GM12878 (cell line): Measurements from ENCODE around the gene FAM162A. TPM values are rescaled to one million over a fixed set of nuclear protein-coding genes. Genes with fewer than 3 reads are reported as not detected.

ENCODE experiments used
- ATAC-seq: fragments of 200-7000 bp; cut with Tn5 transposase; 3 replicates; pipeline ENCODE4 v1.9.1; 2020; ENCODE audit warnings: mild to moderate bottlenecking, moderate library complexity
- BruUV-seq: library from RNA; stranded (reverse); fragments of 400-500 nt; replicated peaks from 2 replicates; lab custom pipeline; 2021; lab: Mats Ljungman, UMichigan
- CTCF ChIA-PET: fragments of 300-600 bp; sonication (Branson Sonifier 250); formaldehyde crosslinking; extraction: SDS; loops from one replicate; lab custom pipeline; 2021; ENCODE audit warnings: inconsistent platforms; lab: Yijun Ruan, JAX
- POLR2A ChIA-PET: fragments of 350-600 bp; formaldehyde crosslinking; extraction: SDS; loops from one replicate; lab custom pipeline; 2021; ENCODE audit warnings: inconsistent platforms; lab: Charles Lee
- RAD21 ChIA-PET: fragments of 300-600 bp; sonication (Branson Sonifier 250); formaldehyde crosslinking; loops from one replicate; lab custom pipeline; 2023; ENCODE audit warnings: antibody characterized with exemption; ENCODE audit not compliant: unreplicated experiment; lab: Charles Lee
- SMC1A ChIA-PET: fragments of 300-600 bp; sonication (Branson Sonifier 250); formaldehyde crosslinking; loops from one replicate; lab custom pipeline; 2023; ENCODE audit not compliant: unreplicated experiment, uncharacterized antibody; lab: Charles Lee
- DNase-seq: peaks from one replicate; pipeline ENCODE4 v3.0.0-alpha.2; 2011; ENCODE audit warnings: low read depth, low spot score
- FAIRE-seq: peaks from 3 replicates; lab custom pipeline; 2011; peaks lifted over from hg19 to GRCh38; lab: Jason Lieb, UNC
- H2AFZ ChIP-seq: 2 replicates; pipeline ENCODE4 v1.6.0; 2011; ENCODE audit warnings: low read depth, low read length, control low read depth; ENCODE audit not compliant: control insufficient read depth
- H3K27ac ChIP-seq: 2 replicates; pipeline ENCODE4 v1.5.1; 2011; ENCODE audit warnings: control low read depth; ENCODE audit not compliant: control insufficient read depth, insufficient read depth
- H3K27me3 ChIP-seq, 2 experiments: replicated peaks in 1 of 2; 2 replicates each; pipeline versions ENCODE4 v1.6.0 to v1.6.1; 2011; ENCODE audit warnings: low read length in 1 of 2; ENCODE audit not compliant: control insufficient read depth in 2 of 2, insufficient read depth in 2 of 2
- H3K36me3 ChIP-seq, 2 experiments: 2 replicates each; pipeline ENCODE4 v1.5.1; 2011; ENCODE audit warnings: low read length in 1 of 2; ENCODE audit not compliant: control insufficient read depth in 2 of 2, insufficient read depth in 2 of 2
- H3K4me1 ChIP-seq: 2 replicates; pipeline ENCODE4 v1.6.1; 2011; ENCODE audit warnings: mild to moderate bottlenecking, low read length, moderate library complexity, mixed read lengths; ENCODE audit not compliant: control insufficient read depth, insufficient read depth
- H3K4me2 ChIP-seq: 2 replicates; pipeline ENCODE4 v1.6.0; 2011; ENCODE audit warnings: control low read depth; ENCODE audit not compliant: control insufficient read depth, insufficient read depth
- H3K4me3 ChIP-seq: fragments of 200-600 bp; sonication (generic); 2 replicates; pipeline ENCODE4 v1.5.1; 2016
- H3K79me2 ChIP-seq: 2 replicates; pipeline ENCODE4 v1.6.0; 2011; ENCODE audit warnings: low read length; ENCODE audit not compliant: control insufficient read depth, insufficient read depth
- H3K9ac ChIP-seq: 2 replicates; pipeline ENCODE4 v1.8.0; 2011; ENCODE audit warnings: low read length, control low read depth, mixed read lengths; ENCODE audit not compliant: control insufficient read depth, insufficient read depth
- H3K9me3 ChIP-seq: replicated peaks from 3 replicates; pipeline ENCODE4 v1.5.1; 2011; ENCODE audit warnings: mild to moderate bottlenecking, low read length; ENCODE audit not compliant: control insufficient read depth, insufficient read depth
- H4K20me1 ChIP-seq: 2 replicates; pipeline ENCODE4 v1.6.0; 2011; ENCODE audit not compliant: control insufficient read depth, insufficient read depth
- BRCA1 ChIP-seq: IDR thresholded peaks from 2 replicates; pipeline ENCODE4 v1.6.1; 2011; ENCODE audit warnings: low read depth, low read length, improper control_type of control experiment
- CHD1 ChIP-seq: IDR thresholded peaks from 2 replicates; pipeline ENCODE4 v1.6.1; 2012; ENCODE audit warnings: low read depth, low read length, improper control_type of control experiment
- CHD4 ChIP-seq: fragments of 200-600 bp; sonication (generic); IDR thresholded peaks from 2 replicates; pipeline ENCODE4 v1.6.1; 2016; ENCODE audit warnings: mild to moderate bottlenecking
- JUND ChIP-seq: IDR thresholded peaks from 2 replicates; pipeline ENCODE4 v1.6.1; 2012; ENCODE audit warnings: low read depth, mild to moderate bottlenecking, low read length, improper control_type of control experiment, moderate library complexity
- MYC ChIP-seq: IDR thresholded peaks from 2 replicates; pipeline ENCODE4 v1.6.1; 2011; ENCODE audit warnings: mild to moderate bottlenecking, low read length, moderate library complexity, inconsistent platforms; ENCODE audit not compliant: insufficient read depth, insufficient replicate concordance, insufficient read length, severe bottlenecking
- NKRF ChIP-seq: fragments of 450-650 bp; conservative IDR thresholded peaks from 2 replicates; pipeline ENCODE4 v1.6.1; 2017; ENCODE audit warnings: mild to moderate bottlenecking, moderate library complexity
- RAD21 ChIP-seq: IDR thresholded peaks from 2 replicates; pipeline ENCODE4 v1.6.1; 2011; ENCODE audit warnings: mild to moderate bottlenecking, low read depth, low read length, moderate library complexity; ENCODE audit not compliant: insufficient read depth
- SPI1 ChIP-seq: IDR thresholded peaks from 2 replicates; pipeline ENCODE4 v1.6.1; 2011; ENCODE audit warnings: low read depth, mild to moderate bottlenecking, low read length, moderate library complexity, borderline replicate concordance; ENCODE audit not compliant: insufficient read depth
- SUZ12 ChIP-seq: fragments of 200-600 bp; sonication (generic); IDR thresholded peaks from one replicate; pipeline ENCODE4 v1.6.1; 2018; ENCODE audit warnings: antibody characterized with exemption, mild to moderate bottlenecking; ENCODE audit not compliant: unreplicated experiment
- TCF7 ChIP-seq: IDR thresholded peaks from 2 replicates; pipeline ENCODE4 v1.6.1; 2014; ENCODE audit warnings: antibody characterized with exemption, borderline replicate concordance
- WGBS: methylation state at CpG from one replicate; pipeline ENCODE4 v1.1.6; 2016; ENCODE audit warnings: low lambda C conversion rate; ENCODE audit not compliant: insufficient replicate concordance, insufficient coverage; ENCODE audit errors: missing lambda C conversion rate; 5-methylcytosine and 5-hydroxymethylcytosine counted together
- in situ Hi-C: fragments of 300-500 bp; cut with MboI; formaldehyde crosslinking; loops from 9 replicates; pipeline ENCODE4 v1.14.3; 2018; ENCODE audit warnings: mixed read lengths
- intact Hi-C: fragments of 100-400 bp; cut with micrococcal nuclease; formaldehyde crosslinking; loops from one replicate; pipeline ENCODE4 v1.14.2; 2022; ENCODE audit not compliant: unreplicated experiment
- polyA plus RNA-seq, 11 experiments: library from polyadenylated mRNA; depleted of rRNA in 4 of 11; unstranded in 6 of 11; stranded (reverse) in 5 of 11; fragments of >200 nt; fragmentation: Nextera tagmentation in 4 of 11; fragmentation: Illumina TruSeq in 1 of 11; extraction: Ambion mirVana in 4 of 11; extraction: Trizol in 1 of 11; gene quantifications; 1 replicate in 1 of 11; 2 replicates in 10 of 11; pipeline versions ENCODE4 v1.2.1 to v1.2.3, GENCODE V29; 2011 to 2016; ENCODE audit warnings: inconsistent platforms in 2 of 11, missing spikeins in 2 of 11, low read depth in 1 of 11
- total RNA-seq, 4 experiments: library from RNA; depleted of rRNA in 3 of 4; stranded (reverse); fragments of >200 nt in 3 of 4; fragmentation: Illumina TruSeq in 1 of 4; extraction: Trizol in 1 of 4; gene quantifications; 2 replicates each; pipeline versions ENCODE4 v1.2.1 to v1.2.3, GENCODE V29; 2013 to 2021
- TF ChIP-seq, protein P1 (sequence below): fragments of 450-650 bp; IDR thresholded peaks from 2 replicates; pipeline ENCODE4 v1.6.1; 2017; ENCODE audit warnings: low read depth, mild to moderate bottlenecking, moderate library complexity
- TF ChIP-seq, protein P2 (sequence below): fragments of 450-650 bp; formaldehyde crosslinking; IDR thresholded peaks from 2 replicates; pipeline ENCODE4 v1.4.0; 2020; ENCODE audit warnings: mild to moderate bottlenecking, moderate library complexity
- TF ChIP-seq, protein P3 (sequence below): fragments of 450-650 bp; formaldehyde crosslinking; IDR thresholded peaks from 2 replicates; pipeline ENCODE4 v1.4.0; 2022; ENCODE audit warnings: mild to moderate bottlenecking, moderate library complexity

FAM162A gene
- total and polyA plus RNA-seq, 10 of the 15 experiments (the other 5 are each of a cell fraction or from before 2014, with no cell fraction given), result 59.2 to 346 (median 149) TPM

DNA sequence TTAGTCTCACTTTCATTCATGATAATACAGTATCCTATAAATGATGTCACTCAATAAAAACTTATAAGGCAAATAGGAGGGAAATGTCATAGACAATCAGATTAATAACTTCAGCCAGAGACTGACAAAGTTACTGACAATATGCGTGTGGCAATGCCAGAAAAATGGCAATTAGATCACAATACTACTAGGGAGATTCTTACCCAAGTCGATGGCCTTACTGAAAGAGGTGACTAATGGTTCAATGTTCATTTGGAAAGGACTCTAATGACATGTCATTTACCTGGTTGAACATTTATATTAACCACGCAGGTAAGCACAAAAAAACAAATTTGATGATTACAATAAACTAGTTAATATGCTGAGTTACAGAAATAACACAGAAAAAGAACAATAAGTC is 77.8 kb downstream of the FAM162A start:
- 32% methylated on average over 3 of the region's 3 CpGs for WGBS
- FAIRE-seq, result no peak
- POLR2A ChIA-PET, result no interaction called here
- no peak for TF ChIP-seq SPI1
- TF ChIP-seq, protein P1, sequence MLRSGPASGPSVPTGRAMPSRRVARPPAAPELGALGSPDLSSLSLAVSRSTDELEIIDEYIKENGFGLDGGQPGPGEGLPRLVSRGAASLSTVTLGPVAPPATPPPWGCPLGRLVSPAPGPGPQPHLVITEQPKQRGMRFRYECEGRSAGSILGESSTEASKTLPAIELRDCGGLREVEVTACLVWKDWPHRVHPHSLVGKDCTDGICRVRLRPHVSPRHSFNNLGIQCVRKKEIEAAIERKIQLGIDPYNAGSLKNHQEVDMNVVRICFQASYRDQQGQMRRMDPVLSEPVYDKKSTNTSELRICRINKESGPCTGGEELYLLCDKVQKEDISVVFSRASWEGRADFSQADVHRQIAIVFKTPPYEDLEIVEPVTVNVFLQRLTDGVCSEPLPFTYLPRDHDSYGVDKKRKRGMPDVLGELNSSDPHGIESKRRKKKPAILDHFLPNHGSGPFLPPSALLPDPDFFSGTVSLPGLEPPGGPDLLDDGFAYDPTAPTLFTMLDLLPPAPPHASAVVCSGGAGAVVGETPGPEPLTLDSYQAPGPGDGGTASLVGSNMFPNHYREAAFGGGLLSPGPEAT, result no peak
- TF ChIP-seq, protein P2, sequence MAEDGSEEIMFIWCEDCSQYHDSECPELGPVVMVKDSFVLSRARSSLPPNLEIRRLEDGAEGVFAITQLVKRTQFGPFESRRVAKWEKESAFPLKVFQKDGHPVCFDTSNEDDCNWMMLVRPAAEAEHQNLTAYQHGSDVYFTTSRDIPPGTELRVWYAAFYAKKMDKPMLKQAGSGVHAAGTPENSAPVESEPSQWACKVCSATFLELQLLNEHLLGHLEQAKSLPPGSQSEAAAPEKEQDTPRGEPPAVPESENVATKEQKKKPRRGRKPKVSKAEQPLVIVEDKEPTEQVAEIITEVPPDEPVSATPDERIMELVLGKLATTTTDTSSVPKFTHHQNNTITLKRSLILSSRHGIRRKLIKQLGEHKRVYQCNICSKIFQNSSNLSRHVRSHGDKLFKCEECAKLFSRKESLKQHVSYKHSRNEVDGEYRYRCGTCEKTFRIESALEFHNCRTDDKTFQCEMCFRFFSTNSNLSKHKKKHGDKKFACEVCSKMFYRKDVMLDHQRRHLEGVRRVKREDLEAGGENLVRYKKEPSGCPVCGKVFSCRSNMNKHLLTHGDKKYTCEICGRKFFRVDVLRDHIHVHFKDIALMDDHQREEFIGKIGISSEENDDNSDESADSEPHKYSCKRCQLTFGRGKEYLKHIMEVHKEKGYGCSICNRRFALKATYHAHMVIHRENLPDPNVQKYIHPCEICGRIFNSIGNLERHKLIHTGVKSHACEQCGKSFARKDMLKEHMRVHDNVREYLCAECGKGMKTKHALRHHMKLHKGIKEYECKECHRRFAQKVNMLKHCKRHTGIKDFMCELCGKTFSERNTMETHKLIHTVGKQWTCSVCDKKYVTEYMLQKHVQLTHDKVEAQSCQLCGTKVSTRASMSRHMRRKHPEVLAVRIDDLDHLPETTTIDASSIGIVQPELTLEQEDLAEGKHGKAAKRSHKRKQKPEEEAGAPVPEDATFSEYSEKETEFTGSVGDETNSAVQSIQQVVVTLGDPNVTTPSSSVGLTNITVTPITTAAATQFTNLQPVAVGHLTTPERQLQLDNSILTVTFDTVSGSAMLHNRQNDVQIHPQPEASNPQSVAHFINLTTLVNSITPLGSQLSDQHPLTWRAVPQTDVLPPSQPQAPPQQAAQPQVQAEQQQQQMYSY (CRISPR knock-in tag), result no peak
- no peak for TF ChIP-seq TCF7
- no peak for TF ChIP-seq NKRF
- TF ChIP-seq SUZ12, result no peak
- no peak for TF ChIP-seq MYC
- TF ChIP-seq CHD4, result no peak
- TF ChIP-seq BRCA1, result no peak
- TF ChIP-seq JUND, result no peak
- no peak for TF ChIP-seq RAD21
- TF ChIP-seq, protein P3, sequence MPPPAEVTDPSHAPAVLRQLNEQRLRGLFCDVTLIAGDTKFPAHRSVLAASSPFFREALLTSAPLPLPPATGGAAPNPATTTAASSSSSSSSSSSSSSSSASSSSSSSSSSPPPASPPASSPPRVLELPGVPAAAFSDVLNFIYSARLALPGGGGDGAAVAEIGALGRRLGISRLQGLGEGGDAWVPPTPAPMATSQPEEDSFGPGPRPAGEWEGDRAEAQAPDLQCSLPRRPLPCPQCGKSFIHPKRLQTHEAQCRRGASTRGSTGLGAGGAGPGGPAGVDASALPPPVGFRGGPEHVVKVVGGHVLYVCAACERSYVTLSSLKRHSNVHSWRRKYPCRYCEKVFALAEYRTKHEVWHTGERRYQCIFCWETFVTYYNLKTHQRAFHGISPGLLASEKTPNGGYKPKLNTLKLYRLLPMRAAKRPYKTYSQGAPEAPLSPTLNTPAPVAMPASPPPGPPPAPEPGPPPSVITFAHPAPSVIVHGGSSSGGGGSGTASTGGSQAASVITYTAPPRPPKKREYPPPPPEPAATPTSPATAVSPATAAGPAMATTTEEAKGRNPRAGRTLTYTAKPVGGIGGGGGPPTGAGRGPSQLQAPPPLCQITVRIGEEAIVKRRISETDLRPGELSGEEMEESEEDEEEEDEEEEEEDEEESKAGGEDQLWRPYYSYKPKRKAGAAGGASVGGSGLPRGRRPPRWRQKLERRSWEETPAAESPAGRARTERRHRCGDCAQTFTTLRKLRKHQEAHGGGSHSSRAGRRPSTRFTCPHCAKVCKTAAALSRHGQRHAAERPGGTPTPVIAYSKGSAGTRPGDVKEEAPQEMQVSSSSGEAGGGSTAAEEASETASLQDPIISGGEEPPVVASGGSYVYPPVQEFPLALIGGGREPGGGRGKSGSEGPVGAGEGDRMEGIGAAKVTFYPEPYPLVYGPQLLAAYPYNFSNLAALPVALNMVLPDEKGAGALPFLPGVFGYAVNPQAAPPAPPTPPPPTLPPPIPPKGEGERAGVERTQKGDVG (CRISPR knock-in tag), result no peak
- TF ChIP-seq CHD1, result no peak

More for the DNA sequence above, 77.8 kb downstream of the FAM162A start:
- Histone ChIP-seq H3K4me2 (no peak overlapping the region), H3K9ac (no peak overlapping the region), H3K9me3 (no peaks in the 10 kb centered on the region), H2AFZ (no peak overlapping the region), H3K79me2 (no peaks in the 10 kb centered on the region; the same call in 1 of the 2 replicates), H3K27me3 (no peaks in the 10 kb centered on the region), H3K36me3 (peaks cover 0 to 23% of the 10 kb centered on the region in 2 experiments), H3K4me1 (no peaks in the 10 kb centered on the region), H4K20me1 (no peaks in the 10 kb centered on the region), H3K27ac (no peak overlapping the region), H3K4me3 (no peak overlapping the region)
- no peak for DNase-seq
- in situ Hi-C loops, result no loop called here
- ChIA-PET SMC1A (interaction anchor here (0.8 to 3.6 kb wide), 4 partner anchors 47 to 217 kb away, joined by 3 to 22 read pairs (median 12); no protein-coding TSS in a partner anchor), CTCF (interaction anchor here (2.4 kb wide), 3 partner anchors 71 to 217 kb away, joined by 10 to 12 read pairs (median 10); no protein-coding TSS in a partner anchor), RAD21 (interaction anchor here (0.8 to 2.2 kb wide), 2 partner anchors 95 to 217 kb away, joined by 3 to 8 read pairs; no protein-coding TSS in a partner anchor)
- BruUV-seq, result no TSS peak
- no peak for ATAC-seq
- intact Hi-C loops, result no loop called here
